Fibroblast of mammary gland (primary cell): Measurements from ENCODE around the gene SCN10A.

Source experiments
- DNase-seq: peaks from one replicate; pipeline ENCODE4 v3.0.0-alpha.2; 2010; ENCODE audit warnings: low read depth
- H3K4me3 ChIP-seq: 2 replicates; pipeline ENCODE4 v1.5.1; 2011; ENCODE audit warnings: low read depth, mild to moderate bottlenecking, low read length, moderate library complexity; ENCODE audit not compliant: control insufficient read depth
- CTCF ChIP-seq: conservative IDR thresholded peaks from 2 replicates; pipeline ENCODE4 v1.5.1; 2011; ENCODE audit warnings: low read depth, low read length, inconsistent platforms; ENCODE audit not compliant: control insufficient read depth, insufficient read depth

Gene SCN10A

GRCh38 chr3:38648024-38648658 is 167.9 kb downstream of the SCN10A start:
- no peak overlapping the region for H3K4me3 ChIP-seq
- no peak for TF ChIP-seq CTCF
- DNase-seq, result no peak

GRCh38 chr3:38647217-38647970 is 168.6 kb downstream of the SCN10A start:
- no peak overlapping the region for H3K4me3 ChIP-seq
- no peak for TF ChIP-seq CTCF
- DNase-seq, result no peak
